Measurements from ENCODE around the gene SRD5A2.

Gene SRD5A2

GRCh38 chr2:31558401-31559295, 22.1 kb downstream of the SRD5A2 start:
- no peak overlapping the region for H3K4me3 ChIP-seq (ENCODE audit: low read depth, low read length)
- no peak for DNase-seq (ENCODE audit: low read depth)
- TF ChIP-seq CTCF (IDR thresholded peaks at IDR 0.05; ENCODE audit: low read depth, low read length, missing control alignments), result no peak

- H3K4me3 ChIP-seq (ENCODE audit: low read depth, low read length), result no peak overlapping the region
- TF ChIP-seq CTCF (IDR thresholded peaks at IDR 0.05; ENCODE audit: low read depth, low read length, missing control alignments), result no peak
- DNase-seq (ENCODE audit: low read depth), result no peak
Observed at GRCh38 chr2:31556940-31557339, 23.8 kb downstream of the SRD5A2 start.

GRCh38 chr2:31555967-31556706, 24.6 kb downstream of the SRD5A2 start:
- TF ChIP-seq CTCF (IDR thresholded peaks at IDR 0.05; ENCODE audit: low read depth, low read length, missing control alignments), result no peak
- DNase-seq (ENCODE audit: low read depth), result no peak
- H3K4me3 ChIP-seq (ENCODE audit: low read depth, low read length), result no peak overlapping the region

- TF ChIP-seq CTCF (IDR thresholded peaks at IDR 0.05; ENCODE audit: low read depth, low read length, missing control alignments), result no peak
- DNase-seq (ENCODE audit: low read depth), result no peak
- no peak overlapping the region for H3K4me3 ChIP-seq (ENCODE audit: low read depth, low read length)
Observed at GRCh38 chr2:31553362-31553761, 27.4 kb downstream of the SRD5A2 start.

GRCh38 chr2:31547485-31547884, 33.3 kb downstream of the SRD5A2 start:
- TF ChIP-seq CTCF (IDR thresholded peaks at IDR 0.05; ENCODE audit: low read depth, low read length, missing control alignments), result no peak
- DNase-seq (ENCODE audit: low read depth), result no peak
- H3K4me3 ChIP-seq (ENCODE audit: low read depth, low read length), result no peak overlapping the region

GRCh38 chr2:31541853-31542252, 38.9 kb downstream of the SRD5A2 start:
- no peak overlapping the region for H3K4me3 ChIP-seq (ENCODE audit: low read depth, low read length)
- DNase-seq (ENCODE audit: low read depth), result no peak
- no peak for TF ChIP-seq CTCF (IDR thresholded peaks at IDR 0.05; ENCODE audit: low read depth, low read length, missing control alignments)
